Mammary epithelial cell (primary cell): ENCODE measurements around the gene EFNA2.

Experiments used
- EZH2 ChIP-seq: IDR thresholded peaks from 2 replicates; pipeline ENCODE4 v1.6.1; 2012; ENCODE audit warnings: low read length, inconsistent platforms, borderline replicate concordance
- TF ChIP-seq, protein P1 (sequence below), 2 donors: IDR thresholded peaks in 1 of 2; conservative IDR thresholded peaks in 1 of 2; 2 replicates each; pipeline ENCODE4 v1.5.1; 2011 to 2012; ENCODE audit warnings: inconsistent platforms in 2 of 2, low read length in 2 of 2, mild to moderate bottlenecking in 2 of 2, control low read depth in 1 of 2, low read depth in 1 of 2; ENCODE audit not compliant: insufficient read depth in 1 of 2; ENCODE audit errors: extremely low read depth in 1 of 2

DNA sequence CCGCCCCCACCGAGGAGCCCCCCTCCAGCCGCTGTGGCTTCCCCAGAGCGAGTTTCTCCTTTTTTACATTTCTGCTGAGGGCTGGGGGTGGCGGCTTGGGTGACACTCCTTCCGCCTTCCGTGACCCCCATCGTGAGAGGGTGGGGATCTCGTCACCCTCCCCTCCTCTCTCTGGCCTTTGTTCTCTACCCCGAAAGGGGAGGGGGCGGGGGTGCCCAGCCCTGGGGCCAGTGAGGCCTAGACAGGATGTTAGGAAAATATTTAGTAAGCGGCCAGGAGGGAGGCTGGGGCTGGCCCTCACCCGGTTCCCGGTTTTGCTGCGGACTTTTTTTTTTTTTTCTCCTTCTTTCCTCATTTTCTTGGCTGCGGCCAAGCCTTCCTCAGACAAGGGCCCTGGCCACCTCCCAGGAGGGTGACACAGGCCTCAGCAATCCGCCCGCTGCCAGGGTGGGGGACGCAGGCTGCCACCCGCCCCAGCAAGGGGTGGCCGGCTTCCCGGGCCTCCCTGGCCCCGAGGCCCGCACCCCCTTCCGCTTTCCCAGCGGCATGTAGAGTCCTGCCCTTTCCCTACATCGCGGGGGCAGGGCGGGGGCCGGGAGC is 33.4 kb upstream of the EFNA2 start:
- no peak for TF ChIP-seq EZH2
- TF ChIP-seq, protein P1, sequence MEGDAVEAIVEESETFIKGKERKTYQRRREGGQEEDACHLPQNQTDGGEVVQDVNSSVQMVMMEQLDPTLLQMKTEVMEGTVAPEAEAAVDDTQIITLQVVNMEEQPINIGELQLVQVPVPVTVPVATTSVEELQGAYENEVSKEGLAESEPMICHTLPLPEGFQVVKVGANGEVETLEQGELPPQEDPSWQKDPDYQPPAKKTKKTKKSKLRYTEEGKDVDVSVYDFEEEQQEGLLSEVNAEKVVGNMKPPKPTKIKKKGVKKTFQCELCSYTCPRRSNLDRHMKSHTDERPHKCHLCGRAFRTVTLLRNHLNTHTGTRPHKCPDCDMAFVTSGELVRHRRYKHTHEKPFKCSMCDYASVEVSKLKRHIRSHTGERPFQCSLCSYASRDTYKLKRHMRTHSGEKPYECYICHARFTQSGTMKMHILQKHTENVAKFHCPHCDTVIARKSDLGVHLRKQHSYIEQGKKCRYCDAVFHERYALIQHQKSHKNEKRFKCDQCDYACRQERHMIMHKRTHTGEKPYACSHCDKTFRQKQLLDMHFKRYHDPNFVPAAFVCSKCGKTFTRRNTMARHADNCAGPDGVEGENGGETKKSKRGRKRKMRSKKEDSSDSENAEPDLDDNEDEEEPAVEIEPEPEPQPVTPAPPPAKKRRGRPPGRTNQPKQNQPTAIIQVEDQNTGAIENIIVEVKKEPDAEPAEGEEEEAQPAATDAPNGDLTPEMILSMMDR (conservative IDR thresholded peaks at IDR 0.05 in 1 of 2, IDR thresholded peaks at IDR 0.05 in 1 of 2; ENCODE audit: extremely low read depth in 1 of 2, insufficient read depth in 1 of 2, low read depth in 1 of 2, low read length in 2 of 2) = no peak
